K562 (cell line): ENCODE results near the gene DCUN1D4. TPM values are rescaled to one million over a fixed set of nuclear protein-coding genes. Genes with fewer than 3 reads are reported as not detected.

ENCODE experiments used
- ATAC-seq: fragments of 200-7000 bp; cut with Tn5 transposase; 3 replicates; pipeline ENCODE4 v1.9.1; 2020; ENCODE audit warnings: moderate library complexity
- BruUV-seq: library from RNA; stranded (reverse); fragments of 400-500 nt; replicated peaks from 2 replicates; lab custom pipeline; 2021; lab: Mats Ljungman, UMichigan
- CTCF ChIA-PET: fragments of 300-600 bp; formaldehyde crosslinking; extraction: SDS; loops from one replicate; lab custom pipeline; 2021; ENCODE audit warnings: low intra/inter-chr PET ratio; lab: Yijun Ruan, JAX
- POLR2A ChIA-PET: fragments of 300-600, 350-650 bp; sonication (Branson Sonifier 250); formaldehyde crosslinking; extraction: SDS; loops from one replicate; lab custom pipeline; 2021; ENCODE audit warnings: antibody characterized with exemption, inconsistent platforms; lab: Yijun Ruan, JAX
- DNase-seq, 4 experiments: peaks; one replicate each; pipeline versions ENCODE4 v3.0.0 to v3.0.0-alpha.2; 2011 to 2018; ENCODE audit warnings: low spot score in 3 of 4, mixed read lengths in 3 of 4; ENCODE audit errors: extremely low read depth in 1 of 4
- FAIRE-seq: peaks from 2 replicates; lab custom pipeline; 2011; peaks lifted over from hg19 to GRCh38; lab: Jason Lieb, UNC
- H2AFZ ChIP-seq: 2 replicates; pipeline ENCODE4 v1.6.0; 2011; ENCODE audit warnings: low read depth, low read length, control low read depth, inconsistent platforms
- H3K27ac ChIP-seq: fragments of 200-600 bp; 3 replicates; pipeline ENCODE4 v1.8.0; 2011; ENCODE audit warnings: low read depth, mild to moderate bottlenecking, control low read depth, inconsistent platforms, low read length, moderate library complexity, mixed read lengths; ENCODE audit errors: extremely low read depth
- H3K27me3 ChIP-seq, 2 experiments: fragments of 300-600 bp in 1 of 2; 2 replicates in 1 of 2; 3 replicates in 1 of 2; pipeline versions ENCODE4 v1.6.0 to v1.8.0; 2011; ENCODE audit warnings: inconsistent platforms in 2 of 2, low read length in 2 of 2, mild to moderate bottlenecking in 1 of 2, mixed read lengths in 1 of 2, moderate library complexity in 1 of 2; ENCODE audit not compliant: control insufficient read depth in 2 of 2, insufficient read depth in 2 of 2
- H3K36me3 ChIP-seq: fragments of 300-600 bp; 3 replicates; pipeline ENCODE4 v1.8.0; 2011; ENCODE audit warnings: mild to moderate bottlenecking, low read length, inconsistent platforms; ENCODE audit not compliant: control insufficient read depth, insufficient read depth
- H3K4me1 ChIP-seq, 2 experiments: fragments of 200-600 bp in 1 of 2; replicated peaks in 1 of 2; 2 replicates in 1 of 2; 3 replicates in 1 of 2; pipeline versions ENCODE4 v1.5.1 to v1.8.0; 2011; ENCODE audit warnings: inconsistent platforms in 2 of 2, low read length in 2 of 2, mild to moderate bottlenecking in 1 of 2, mixed read lengths in 1 of 2, moderate library complexity in 1 of 2; ENCODE audit not compliant: control insufficient read depth in 2 of 2, insufficient read depth in 2 of 2
- H3K4me2 ChIP-seq: 2 replicates; pipeline ENCODE4 v1.6.1; 2011; ENCODE audit warnings: low read length, control low read depth, inconsistent platforms, mixed read lengths; ENCODE audit not compliant: insufficient read depth
- H3K4me3 ChIP-seq: fragments of 200-600 bp; sonication (generic), shearing (Covaris generic); 2 replicates; pipeline ENCODE4 v1.5.1; 2016; ENCODE audit warnings: control low read depth, inconsistent platforms
- H3K79me2 ChIP-seq: fragments of 200-600 bp; 3 replicates; pipeline ENCODE4 v1.8.0; 2011; ENCODE audit warnings: low read length, inconsistent platforms; ENCODE audit not compliant: control insufficient read depth, insufficient read depth
- H3K9ac ChIP-seq, 2 experiments: 2 replicates each; pipeline versions ENCODE4 v1.6.0 to v1.6.1; 2011; ENCODE audit warnings: low read depth in 2 of 2, low read length in 2 of 2, control low read depth in 1 of 2, inconsistent platforms in 1 of 2, mild to moderate bottlenecking in 1 of 2, mixed read lengths in 1 of 2; ENCODE audit not compliant: insufficient read depth in 1 of 2
- H3K9me1 ChIP-seq: one replicate; pipeline ENCODE4 v1.6.0; 2011; ENCODE audit warnings: inconsistent platforms, mild to moderate bottlenecking, low read length, moderate library complexity; ENCODE audit not compliant: control insufficient read depth, insufficient read depth
- H3K9me3 ChIP-seq: replicated peaks from 2 replicates; pipeline ENCODE4 v1.5.1; 2011; ENCODE audit warnings: low read depth, low read length, inconsistent platforms; ENCODE audit not compliant: control insufficient read depth, insufficient read depth
- H4K20me1 ChIP-seq: replicated peaks from 2 replicates; pipeline ENCODE4 v1.6.1; 2011; ENCODE audit warnings: low read length, inconsistent platforms, mixed read lengths; ENCODE audit not compliant: control insufficient read depth, insufficient read depth
- MXI1 ChIP-seq: IDR thresholded peaks from 2 replicates; pipeline ENCODE4 v1.6.1; 2011; ENCODE audit warnings: low read depth, mild to moderate bottlenecking, improper control_type of control experiment, low read length
- NCOA4 ChIP-seq: fragments of 450-650 bp; IDR thresholded peaks from 2 replicates; pipeline ENCODE4 v1.6.1; 2018; ENCODE audit warnings: mild to moderate bottlenecking; ENCODE audit not compliant: partially characterized antibody
- NFE2 ChIP-seq: IDR thresholded peaks from 2 replicates; pipeline ENCODE4 v1.6.1; 2014; ENCODE audit warnings: antibody characterized with exemption, low read depth
- NFXL1 ChIP-seq: fragments of 450-650 bp; formaldehyde crosslinking; IDR thresholded peaks from 2 replicates; pipeline ENCODE4 v1.4.0; 2021; ENCODE audit warnings: mild to moderate bottlenecking
- RBM25 ChIP-seq: fragments of 200-400 bp; formaldehyde crosslinking; IDR thresholded peaks from 2 replicates; pipeline ENCODE4 v1.6.1; 2018; ENCODE audit warnings: low read length, low read depth, moderate library complexity; ENCODE audit not compliant: severe bottlenecking
- SAFB ChIP-seq: fragments of 200-400 bp; formaldehyde crosslinking; IDR thresholded peaks from 2 replicates; pipeline ENCODE4 v1.6.1; 2017; ENCODE audit warnings: low read depth, low read length, borderline replicate concordance
- SETDB1 ChIP-seq: IDR thresholded peaks from one replicate; pipeline ENCODE4 v1.6.1; 2012; ENCODE audit warnings: low read length, control low read depth, inconsistent platforms
- XRCC4 ChIP-seq: IDR thresholded peaks from one replicate; pipeline ENCODE4 v1.6.1; 2011; ENCODE audit not compliant: insufficient read depth, insufficient read length; ENCODE audit errors: extremely low read depth
- ZBTB12 ChIP-seq: fragments of 250-450 bp; sonication (Bioruptor Pico); IDR thresholded peaks from 2 replicates; pipeline ENCODE4 v1.4.0; 2020
- ZFP36 ChIP-seq: fragments of 150-350 bp; IDR thresholded peaks from 2 replicates; pipeline ENCODE4 v1.6.1; 2018; ENCODE audit warnings: low read length, low read depth; ENCODE audit not compliant: partially characterized antibody
- ZNF639 ChIP-seq, 2 experiments: fragments of 200-800 bp in 1 of 2; sonication (Bioruptor generic) in 1 of 2; sonication (generic) in 1 of 2; formaldehyde crosslinking in 1 of 2; IDR thresholded peaks in 1 of 2; conservative IDR thresholded peaks in 1 of 2; 2 replicates each; pipeline versions ENCODE4 v1.5.0 to v1.6.1; 2016 to 2020; ENCODE audit warnings: missing compliant biosample characterization in 1 of 2, missing genetic modification characterization in 1 of 2, missing genetic modification reagents in 1 of 2
- WGBS: fragments of 100-300 bp; shearing (Covaris generic); methylation state at CpG from one replicate; pipeline ENCODE4 v1.1.6; 2016; ENCODE audit warnings: low coverage, mixed read lengths; ENCODE audit not compliant: insufficient coverage; ENCODE audit errors: missing lambda C conversion rate; 5-methylcytosine and 5-hydroxymethylcytosine counted together
- in situ Hi-C: fragments of 300-500 bp; cut with MboI; formaldehyde crosslinking; loops from 4 replicates; pipeline ENCODE4 v1.15.0; 2018; ENCODE audit warnings: inconsistent platforms, mixed read lengths
- intact Hi-C: fragments of 100-400 bp; cut with micrococcal nuclease; formaldehyde crosslinking; loops from 2 replicates; pipeline ENCODE4 v1.14.2; 2022
- polyA plus RNA-seq, 8 experiments: library from polyadenylated mRNA; depleted of rRNA in 4 of 8; stranded (reverse) in 5 of 8; unstranded in 3 of 8; fragments of >200 nt; fragmentation: Nextera tagmentation in 2 of 8; fragmentation: Illumina TruSeq in 1 of 8; extraction: Ambion mirVana in 2 of 8; extraction: Trizol in 1 of 8; gene quantifications; 2 replicates each; pipeline versions ENCODE4 v1.2.1 to v1.2.3, GENCODE V29; 2011 to 2014; ENCODE audit warnings: inconsistent platforms in 1 of 8, missing spikeins in 1 of 8
- total RNA-seq, 7 experiments: library from RNA; depleted of rRNA in 6 of 7; stranded (reverse); fragments of >200 nt in 6 of 7; fragmentation: Illumina TruSeq in 2 of 7; extraction: Trizol in 2 of 7; gene quantifications; 2 replicates each; pipeline versions ENCODE4 v1.2.1 to v1.2.3, GENCODE V29; 2011 to 2021; ENCODE audit warnings: low replicate concordance in 1 of 7
- TF ChIP-seq, protein P1 (sequence below), 2 experiments: fragments of 450-650 bp; IDR thresholded peaks; 2 replicates each; pipeline ENCODE4 v1.6.1; 2016
- TF ChIP-seq, protein P2 (sequence below): conservative IDR thresholded peaks from 2 replicates; pipeline ENCODE4 v1.6.1; 2011; ENCODE audit warnings: low read depth, mild to moderate bottlenecking, low read length; ENCODE audit not compliant: control insufficient read depth
- TF ChIP-seq, protein P3 (sequence below): sonication (generic); formaldehyde crosslinking; IDR thresholded peaks from 2 replicates; pipeline ENCODE4 v1.8.0; 2022; ENCODE audit warnings: missing genetic modification reagents, mild to moderate bottlenecking, borderline replicate concordance

DCUN1D4 gene
- total and polyA plus RNA-seq, 9 of the 15 experiments (the other 6 are each of a cell fraction or from before 2014, with no cell fraction given), result 15.1 to 73.5 (median 23.0) TPM

GRCh38 chr4:51907006-51907669, 64.2 kb downstream of the DCUN1D4 start:
- H3K27me3 ChIP-seq, result no peaks in the 10 kb centered on the region
- in situ Hi-C loops (no loop called here), intact Hi-C loops (no loop called here)
- POLR2A ChIA-PET, result no interaction called here
- ATAC-seq (no peak), FAIRE-seq (no peak), DNase-seq (no peak)
- peaks cover 87% of the 10 kb centered on the region for H3K36me3 ChIP-seq
- peaks cover 7% of the 10 kb centered on the region in 2 experiments; a peak in 4 of 5 replicates for H3K4me1 ChIP-seq
- no TSS peak for BruUV-seq
- no peaks in the 10 kb centered on the region for H3K9me3 ChIP-seq
- no peak overlapping the region for H2AFZ ChIP-seq
- 90% methylated on average over 3 of the region's 3 CpGs for WGBS
- H3K79me2 ChIP-seq, result no peaks in the 10 kb centered on the region
- H3K4me3 ChIP-seq, result no peak overlapping the region
- 0 out of 2 replicates have a peak, but pooled peaks cover 2% of the 10 kb centered on the region for H4K20me1 ChIP-seq
- no peaks in the 10 kb centered on the region for H3K9me1 ChIP-seq
- CTCF ChIA-PET, result no interaction called here
- no peak overlapping the region for H3K9ac ChIP-seq
- no peak overlapping the region for H3K27ac ChIP-seq
- no peak overlapping the region for H3K4me2 ChIP-seq
- TF ChIP-seq SAFB (no peak), SETDB1 (no peak), NFE2 (no peak), NFXL1 (CRISPR knock-in tag) (no peak), ZBTB12 (CRISPR knock-in tag) (no peak), XRCC4 (no peak), RBM25 (no peak), ZNF639 (CRISPR knock-in tag; conservative IDR thresholded peaks at IDR 0.05 in 1 of 2, IDR thresholded peaks at IDR 0.05 in 1 of 2) (no peak), MXI1 (no peak), NCOA4 (no peak), ZFP36 (no peak)
- TF ChIP-seq, protein P1, sequence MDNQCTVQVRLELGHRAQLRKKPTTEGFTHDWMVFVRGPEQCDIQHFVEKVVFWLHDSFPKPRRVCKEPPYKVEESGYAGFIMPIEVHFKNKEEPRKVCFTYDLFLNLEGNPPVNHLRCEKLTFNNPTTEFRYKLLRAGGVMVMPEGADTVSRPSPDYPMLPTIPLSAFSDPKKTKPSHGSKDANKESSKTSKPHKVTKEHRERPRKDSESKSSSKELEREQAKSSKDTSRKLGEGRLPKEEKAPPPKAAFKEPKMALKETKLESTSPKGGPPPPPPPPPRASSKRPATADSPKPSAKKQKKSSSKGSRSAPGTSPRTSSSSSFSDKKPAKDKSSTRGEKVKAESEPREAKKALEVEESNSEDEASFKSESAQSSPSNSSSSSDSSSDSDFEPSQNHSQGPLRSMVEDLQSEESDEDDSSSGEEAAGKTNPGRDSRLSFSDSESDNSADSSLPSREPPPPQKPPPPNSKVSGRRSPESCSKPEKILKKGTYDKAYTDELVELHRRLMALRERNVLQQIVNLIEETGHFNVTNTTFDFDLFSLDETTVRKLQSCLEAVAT (IDR thresholded peaks at IDR 0.05), result no peak
- TF ChIP-seq, protein P2, sequence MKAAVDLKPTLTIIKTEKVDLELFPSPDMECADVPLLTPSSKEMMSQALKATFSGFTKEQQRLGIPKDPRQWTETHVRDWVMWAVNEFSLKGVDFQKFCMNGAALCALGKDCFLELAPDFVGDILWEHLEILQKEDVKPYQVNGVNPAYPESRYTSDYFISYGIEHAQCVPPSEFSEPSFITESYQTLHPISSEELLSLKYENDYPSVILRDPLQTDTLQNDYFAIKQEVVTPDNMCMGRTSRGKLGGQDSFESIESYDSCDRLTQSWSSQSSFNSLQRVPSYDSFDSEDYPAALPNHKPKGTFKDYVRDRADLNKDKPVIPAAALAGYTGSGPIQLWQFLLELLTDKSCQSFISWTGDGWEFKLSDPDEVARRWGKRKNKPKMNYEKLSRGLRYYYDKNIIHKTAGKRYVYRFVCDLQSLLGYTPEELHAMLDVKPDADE, result no peak
- TF ChIP-seq, protein P3, sequence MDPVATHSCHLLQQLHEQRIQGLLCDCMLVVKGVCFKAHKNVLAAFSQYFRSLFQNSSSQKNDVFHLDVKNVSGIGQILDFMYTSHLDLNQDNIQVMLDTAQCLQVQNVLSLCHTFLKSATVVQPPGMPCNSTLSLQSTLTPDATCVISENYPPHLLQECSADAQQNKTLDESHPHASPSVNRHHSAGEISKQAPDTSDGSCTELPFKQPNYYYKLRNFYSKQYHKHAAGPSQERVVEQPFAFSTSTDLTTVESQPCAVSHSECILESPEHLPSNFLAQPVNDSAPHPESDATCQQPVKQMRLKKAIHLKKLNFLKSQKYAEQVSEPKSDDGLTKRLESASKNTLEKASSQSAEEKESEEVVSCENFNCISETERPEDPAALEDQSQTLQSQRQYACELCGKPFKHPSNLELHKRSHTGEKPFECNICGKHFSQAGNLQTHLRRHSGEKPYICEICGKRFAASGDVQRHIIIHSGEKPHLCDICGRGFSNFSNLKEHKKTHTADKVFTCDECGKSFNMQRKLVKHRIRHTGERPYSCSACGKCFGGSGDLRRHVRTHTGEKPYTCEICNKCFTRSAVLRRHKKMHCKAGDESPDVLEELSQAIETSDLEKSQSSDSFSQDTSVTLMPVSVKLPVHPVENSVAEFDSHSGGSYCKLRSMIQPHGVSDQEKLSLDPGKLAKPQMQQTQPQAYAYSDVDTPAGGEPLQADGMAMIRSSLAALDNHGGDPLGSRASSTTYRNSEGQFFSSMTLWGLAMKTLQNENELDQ (CRISPR knock-in tag), result no peak
